SK-N-SH treated with all-trans-retinoic acid at 6 μM for 48 hours (cell line): Measurements from ENCODE around the gene HSD17B14.

ENCODE experiments used
- ATAC-seq: fragments of 200-7000 bp; cut with Tn5 transposase; 3 replicates; pipeline ENCODE4 v1.9.1; 2020; ENCODE audit warnings: mild to moderate bottlenecking, moderate library complexity
- ARNTL ChIP-seq: fragments of 450-650 bp; formaldehyde crosslinking; IDR thresholded peaks from 2 replicates; pipeline ENCODE4 v1.5.0; 2020; ENCODE audit warnings: low read depth, mild to moderate bottlenecking, moderate library complexity, borderline replicate concordance
- BACH2 ChIP-seq: fragments of 250-450 bp; sonication (Bioruptor Pico); IDR thresholded peaks from 2 replicates; pipeline ENCODE4 v1.9.0; 2021; ENCODE audit warnings: mild to moderate bottlenecking, borderline replicate concordance
- CSDC2 ChIP-seq: fragments of 250-450 bp; sonication (Bioruptor Pico); IDR thresholded peaks from 2 replicates; pipeline ENCODE4 v1.5.0; 2020; ENCODE audit warnings: mild to moderate bottlenecking, moderate library complexity
- ESRRG ChIP-seq: fragments of 250-450 bp; sonication (Bioruptor Pico); IDR thresholded peaks from 2 replicates; pipeline ENCODE4 v1.6.1; 2021; ENCODE audit warnings: mild to moderate bottlenecking
- GLIS3 ChIP-seq: fragments of 250-450 bp; sonication (Bioruptor Pico); IDR thresholded peaks from 2 replicates; pipeline ENCODE4 v1.5.0; 2020; ENCODE audit warnings: mild to moderate bottlenecking, moderate library complexity
- ISL1 ChIP-seq: fragments of 250-450 bp; sonication (Bioruptor Pico); IDR thresholded peaks from 2 replicates; pipeline ENCODE4 v2.1.2; 2022; ENCODE audit warnings: mild to moderate bottlenecking, moderate library complexity
- OSR1 ChIP-seq: fragments of 250-450 bp; sonication (Bioruptor Pico); IDR thresholded peaks from 2 replicates; pipeline ENCODE4 v1.8.0; 2022; ENCODE audit warnings: moderate library complexity, mild to moderate bottlenecking, inconsistent platforms
- PPARA ChIP-seq: fragments of 250-450 bp; sonication (Bioruptor Pico); IDR thresholded peaks from 2 replicates; pipeline ENCODE4 v1.5.0; 2020; ENCODE audit warnings: mild to moderate bottlenecking, borderline replicate concordance
- RARB ChIP-seq: fragments of 250-450 bp; sonication (Bioruptor Pico); IDR thresholded peaks from 2 replicates; pipeline ENCODE4 v1.8.0; 2021; ENCODE audit warnings: mild to moderate bottlenecking, moderate library complexity
- SNAI2 ChIP-seq: fragments of 250-450 bp; sonication (Bioruptor Pico); IDR thresholded peaks from 2 replicates; pipeline ENCODE4 v1.5.0; 2020; ENCODE audit warnings: mild to moderate bottlenecking, moderate library complexity
- TCF4 ChIP-seq: fragments of 250-450 bp; sonication (Bioruptor Pico); IDR thresholded peaks from 2 replicates; pipeline ENCODE4 v1.8.0; 2021; ENCODE audit warnings: mild to moderate bottlenecking, moderate library complexity, borderline replicate concordance
- ZFP3 ChIP-seq: fragments of 250-450 bp; sonication (Bioruptor Pico); IDR thresholded peaks from 2 replicates; pipeline ENCODE4 v1.5.0; 2020; ENCODE audit warnings: mild to moderate bottlenecking, moderate library complexity
- ZFP30 ChIP-seq: fragments of 450-650 bp; formaldehyde crosslinking; IDR thresholded peaks from 2 replicates; pipeline ENCODE4 v1.5.0; 2022; ENCODE audit warnings: mild to moderate bottlenecking, moderate library complexity
- ZNF70 ChIP-seq: fragments of 450-650 bp; formaldehyde crosslinking; IDR thresholded peaks from 2 replicates; pipeline ENCODE4 v1.5.0; 2020; ENCODE audit warnings: mild to moderate bottlenecking, moderate library complexity
- ZNF8 ChIP-seq: fragments of 450-650 bp; formaldehyde crosslinking; IDR thresholded peaks from 2 replicates; pipeline ENCODE4 v1.5.0; 2020; ENCODE audit warnings: mild to moderate bottlenecking, moderate library complexity
- TF ChIP-seq, protein P1 (sequence below): fragments of 250-450 bp; sonication (Bioruptor Pico); IDR thresholded peaks from 2 replicates; pipeline ENCODE4 v1.8.0; 2021; ENCODE audit warnings: low read depth, mild to moderate bottlenecking, moderate library complexity, borderline replicate concordance
- TF ChIP-seq, protein P2 (sequence below): fragments of 250-450 bp; sonication (Bioruptor Pico); IDR thresholded peaks from 2 replicates; pipeline ENCODE4 v1.5.1; 2021; ENCODE audit warnings: mild to moderate bottlenecking, moderate library complexity
- TF ChIP-seq, protein P3 (sequence below): fragments of 250-450 bp; sonication (Bioruptor Pico); IDR thresholded peaks from 2 replicates; pipeline ENCODE4 v1.8.0; 2020; ENCODE audit warnings: mild to moderate bottlenecking, moderate library complexity, borderline replicate concordance
- TF ChIP-seq, protein P4 (sequence below): fragments of 250-450 bp; sonication (Bioruptor Pico); IDR thresholded peaks from 2 replicates; pipeline ENCODE4 v1.5.1; 2020; ENCODE audit warnings: low read depth, mild to moderate bottlenecking, moderate library complexity
- TF ChIP-seq, protein P5 (sequence below): fragments of 250-450 bp; sonication (Bioruptor Pico); IDR thresholded peaks from 2 replicates; pipeline ENCODE4 v1.5.0; 2020; ENCODE audit warnings: mild to moderate bottlenecking, moderate library complexity

HSD17B14 gene

DNA sequence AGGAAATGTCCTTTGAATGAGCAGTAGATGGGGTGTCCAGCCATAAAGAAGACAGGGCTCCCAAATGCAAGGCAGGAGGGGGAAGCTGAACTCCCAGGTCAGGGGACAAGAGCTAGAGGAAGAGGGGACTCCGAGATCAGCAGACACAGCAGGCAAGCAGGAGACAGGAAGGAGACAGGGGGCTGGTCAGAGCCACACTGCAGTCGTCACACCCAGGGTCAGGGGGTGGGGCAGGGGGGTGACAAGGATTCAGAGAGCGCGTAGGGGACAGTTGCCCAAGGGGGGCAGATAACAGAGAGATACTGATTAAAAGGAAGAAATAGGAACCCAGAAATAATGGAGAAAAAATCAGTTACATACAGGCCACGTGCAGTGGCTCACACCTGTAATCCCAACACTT, 3.2 kb downstream of the HSD17B14 start:
- TF ChIP-seq TCF4 (CRISPR knock-in tag) (no peak), OSR1 (no peak), ESRRG (CRISPR knock-in tag) (no peak), PPARA (CRISPR knock-in tag) (no peak), ZFP30 (CRISPR knock-in tag) (no peak), BACH2 (CRISPR knock-in tag) (no peak), SNAI2 (CRISPR knock-in tag) (no peak), CSDC2 (no peak)
- TF ChIP-seq, protein P1, sequence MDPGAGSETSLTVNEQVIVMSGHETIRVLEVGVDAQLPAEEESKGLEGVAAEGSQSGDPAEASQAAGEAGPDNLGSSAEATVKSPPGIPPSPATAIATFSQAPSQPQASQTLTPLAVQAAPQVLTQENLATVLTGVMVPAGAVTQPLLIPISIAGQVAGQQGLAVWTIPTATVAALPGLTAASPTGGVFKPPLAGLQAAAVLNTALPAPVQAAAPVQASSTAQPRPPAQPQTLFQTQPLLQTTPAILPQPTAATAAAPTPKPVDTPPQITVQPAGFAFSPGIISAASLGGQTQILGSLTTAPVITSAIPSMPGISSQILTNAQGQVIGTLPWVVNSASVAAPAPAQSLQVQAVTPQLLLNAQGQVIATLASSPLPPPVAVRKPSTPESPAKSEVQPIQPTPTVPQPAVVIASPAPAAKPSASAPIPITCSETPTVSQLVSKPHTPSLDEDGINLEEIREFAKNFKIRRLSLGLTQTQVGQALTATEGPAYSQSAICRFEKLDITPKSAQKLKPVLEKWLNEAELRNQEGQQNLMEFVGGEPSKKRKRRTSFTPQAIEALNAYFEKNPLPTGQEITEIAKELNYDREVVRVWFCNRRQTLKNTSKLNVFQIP (CRISPR knock-in tag) = no peak
- TF ChIP-seq, protein P2, sequence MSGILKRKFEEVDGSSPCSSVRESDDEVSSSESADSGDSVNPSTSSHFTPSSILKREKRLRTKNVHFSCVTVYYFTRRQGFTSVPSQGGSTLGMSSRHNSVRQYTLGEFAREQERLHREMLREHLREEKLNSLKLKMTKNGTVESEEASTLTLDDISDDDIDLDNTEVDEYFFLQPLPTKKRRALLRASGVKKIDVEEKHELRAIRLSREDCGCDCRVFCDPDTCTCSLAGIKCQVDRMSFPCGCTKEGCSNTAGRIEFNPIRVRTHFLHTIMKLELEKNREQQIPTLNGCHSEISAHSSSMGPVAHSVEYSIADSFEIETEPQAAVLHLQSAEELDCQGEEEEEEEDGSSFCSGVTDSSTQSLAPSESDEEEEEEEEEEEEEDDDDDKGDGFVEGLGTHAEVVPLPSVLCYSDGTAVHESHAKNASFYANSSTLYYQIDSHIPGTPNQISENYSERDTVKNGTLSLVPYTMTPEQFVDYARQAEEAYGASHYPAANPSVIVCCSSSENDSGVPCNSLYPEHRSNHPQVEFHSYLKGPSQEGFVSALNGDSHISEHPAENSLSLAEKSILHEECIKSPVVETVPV (CRISPR knock-in tag) = no peak
- TF ChIP-seq, protein P3, sequence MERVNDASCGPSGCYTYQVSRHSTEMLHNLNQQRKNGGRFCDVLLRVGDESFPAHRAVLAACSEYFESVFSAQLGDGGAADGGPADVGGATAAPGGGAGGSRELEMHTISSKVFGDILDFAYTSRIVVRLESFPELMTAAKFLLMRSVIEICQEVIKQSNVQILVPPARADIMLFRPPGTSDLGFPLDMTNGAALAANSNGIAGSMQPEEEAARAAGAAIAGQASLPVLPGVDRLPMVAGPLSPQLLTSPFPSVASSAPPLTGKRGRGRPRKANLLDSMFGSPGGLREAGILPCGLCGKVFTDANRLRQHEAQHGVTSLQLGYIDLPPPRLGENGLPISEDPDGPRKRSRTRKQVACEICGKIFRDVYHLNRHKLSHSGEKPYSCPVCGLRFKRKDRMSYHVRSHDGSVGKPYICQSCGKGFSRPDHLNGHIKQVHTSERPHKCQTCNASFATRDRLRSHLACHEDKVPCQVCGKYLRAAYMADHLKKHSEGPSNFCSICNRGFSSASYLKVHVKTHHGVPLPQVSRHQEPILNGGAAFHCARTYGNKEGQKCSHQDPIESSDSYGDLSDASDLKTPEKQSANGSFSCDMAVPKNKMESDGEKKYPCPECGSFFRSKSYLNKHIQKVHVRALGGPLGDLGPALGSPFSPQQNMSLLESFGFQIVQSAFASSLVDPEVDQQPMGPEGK (CRISPR knock-in tag) = no peak
- ATAC-seq = no peak

DNA sequence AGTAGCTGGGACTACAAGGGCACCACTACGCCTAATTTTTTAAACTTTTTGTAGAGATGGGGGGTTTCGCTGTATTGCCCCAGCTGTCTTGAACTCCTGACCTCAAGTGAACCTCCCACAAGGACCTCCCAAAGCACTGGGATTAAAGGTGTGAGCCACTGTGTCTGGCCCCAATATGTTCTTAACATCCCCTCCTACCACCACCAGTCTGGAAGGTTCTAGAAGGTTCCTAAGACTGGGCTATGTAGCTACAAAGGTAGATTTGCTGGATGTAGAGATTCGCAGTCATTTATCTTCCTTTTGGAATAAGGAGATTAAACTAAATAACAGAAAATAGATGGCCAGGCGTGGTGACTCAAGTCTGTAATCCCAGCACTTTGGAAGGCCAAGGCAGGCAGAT, 5.3 kb downstream of the HSD17B14 start:
- no peak for ATAC-seq
- TF ChIP-seq PPARA (CRISPR knock-in tag) (no peak), ZFP3 (CRISPR knock-in tag) (no peak), CSDC2 (no peak)
- TF ChIP-seq, protein P4, sequence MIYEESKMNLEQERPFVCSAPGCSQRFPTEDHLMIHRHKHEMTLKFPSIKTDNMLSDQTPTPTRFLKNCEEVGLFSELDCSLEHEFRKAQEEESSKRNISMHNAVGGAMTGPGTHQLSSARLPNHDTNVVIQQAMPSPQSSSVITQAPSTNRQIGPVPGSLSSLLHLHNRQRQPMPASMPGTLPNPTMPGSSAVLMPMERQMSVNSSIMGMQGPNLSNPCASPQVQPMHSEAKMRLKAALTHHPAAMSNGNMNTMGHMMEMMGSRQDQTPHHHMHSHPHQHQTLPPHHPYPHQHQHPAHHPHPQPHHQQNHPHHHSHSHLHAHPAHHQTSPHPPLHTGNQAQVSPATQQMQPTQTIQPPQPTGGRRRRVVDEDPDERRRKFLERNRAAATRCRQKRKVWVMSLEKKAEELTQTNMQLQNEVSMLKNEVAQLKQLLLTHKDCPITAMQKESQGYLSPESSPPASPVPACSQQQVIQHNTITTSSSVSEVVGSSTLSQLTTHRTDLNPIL (CRISPR knock-in tag) = no peak
- TF ChIP-seq, protein P5, sequence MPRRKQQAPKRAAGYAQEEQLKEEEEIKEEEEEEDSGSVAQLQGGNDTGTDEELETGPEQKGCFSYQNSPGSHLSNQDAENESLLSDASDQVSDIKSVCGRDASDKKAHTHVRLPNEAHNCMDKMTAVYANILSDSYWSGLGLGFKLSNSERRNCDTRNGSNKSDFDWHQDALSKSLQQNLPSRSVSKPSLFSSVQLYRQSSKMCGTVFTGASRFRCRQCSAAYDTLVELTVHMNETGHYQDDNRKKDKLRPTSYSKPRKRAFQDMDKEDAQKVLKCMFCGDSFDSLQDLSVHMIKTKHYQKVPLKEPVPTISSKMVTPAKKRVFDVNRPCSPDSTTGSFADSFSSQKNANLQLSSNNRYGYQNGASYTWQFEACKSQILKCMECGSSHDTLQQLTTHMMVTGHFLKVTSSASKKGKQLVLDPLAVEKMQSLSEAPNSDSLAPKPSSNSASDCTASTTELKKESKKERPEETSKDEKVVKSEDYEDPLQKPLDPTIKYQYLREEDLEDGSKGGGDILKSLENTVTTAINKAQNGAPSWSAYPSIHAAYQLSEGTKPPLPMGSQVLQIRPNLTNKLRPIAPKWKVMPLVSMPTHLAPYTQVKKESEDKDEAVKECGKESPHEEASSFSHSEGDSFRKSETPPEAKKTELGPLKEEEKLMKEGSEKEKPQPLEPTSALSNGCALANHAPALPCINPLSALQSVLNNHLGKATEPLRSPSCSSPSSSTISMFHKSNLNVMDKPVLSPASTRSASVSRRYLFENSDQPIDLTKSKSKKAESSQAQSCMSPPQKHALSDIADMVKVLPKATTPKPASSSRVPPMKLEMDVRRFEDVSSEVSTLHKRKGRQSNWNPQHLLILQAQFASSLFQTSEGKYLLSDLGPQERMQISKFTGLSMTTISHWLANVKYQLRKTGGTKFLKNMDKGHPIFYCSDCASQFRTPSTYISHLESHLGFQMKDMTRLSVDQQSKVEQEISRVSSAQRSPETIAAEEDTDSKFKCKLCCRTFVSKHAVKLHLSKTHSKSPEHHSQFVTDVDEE = no peak

DNA sequence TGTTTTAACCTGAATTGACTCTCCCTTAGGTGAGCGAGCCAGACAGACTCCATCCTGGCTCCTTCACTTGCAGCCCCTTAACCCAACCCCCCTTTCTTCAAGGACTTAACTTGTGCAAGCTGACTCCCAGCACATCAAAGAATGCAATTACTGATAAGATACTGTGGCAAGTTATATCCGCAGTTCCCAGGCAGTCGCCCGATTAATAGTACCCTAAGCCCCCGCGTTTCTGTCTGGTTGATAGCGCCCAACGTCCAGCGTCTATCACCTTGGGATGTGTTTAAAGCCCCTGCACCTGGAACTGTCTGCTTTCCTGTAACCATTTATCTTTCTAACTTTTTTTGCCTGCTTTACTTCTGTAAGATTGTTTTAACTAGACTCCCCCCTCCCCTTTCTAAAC, 6.2 kb downstream of the HSD17B14 start:
- no peak for ATAC-seq
- TF ChIP-seq, protein P3 (CRISPR knock-in tag) = no peak
- TF ChIP-seq, protein P1 (CRISPR knock-in tag) = no peak
- TF ChIP-seq, protein P4 (CRISPR knock-in tag) = no peak
- no peak for TF ChIP-seq OSR1
- no peak for TF ChIP-seq RARB (CRISPR knock-in tag)
- TF ChIP-seq BACH2 (CRISPR knock-in tag) = no peak
- TF ChIP-seq TCF4 (CRISPR knock-in tag) = no peak
- no peak for TF ChIP-seq ZNF8 (CRISPR knock-in tag)
- no peak for TF ChIP-seq CSDC2
- TF ChIP-seq ZNF70 (CRISPR knock-in tag) = no peak
- TF ChIP-seq ZFP3 (CRISPR knock-in tag) = no peak
- TF ChIP-seq SNAI2 (CRISPR knock-in tag) = no peak
- TF ChIP-seq ESRRG (CRISPR knock-in tag) = no peak
- TF ChIP-seq GLIS3 (CRISPR knock-in tag) = no peak
- no peak for TF ChIP-seq ZFP30 (CRISPR knock-in tag)
- TF ChIP-seq ARNTL (CRISPR knock-in tag) = no peak
- no peak for TF ChIP-seq ISL1 (CRISPR knock-in tag)
- TF ChIP-seq, protein P2 (CRISPR knock-in tag) = no peak
- TF ChIP-seq, all 23 proteins: peak for 0
